GM18505 (cell line): Measurements from ENCODE around the gene UEVLD.
A peak's percentile ranks its signal among the peaks of the same experiment; 100 is the strongest.

ENCODE experiments used
- ATAC-seq: cut with Tn5 transposase; IDR thresholded peaks from one replicate; pipeline ENCODE4 v1.9.1; 2021; ENCODE audit not compliant: unreplicated experiment
- POLR2A ChIP-seq: IDR thresholded peaks from 4 replicates; pipeline ENCODE4 v1.6.1; 2011; ENCODE audit warnings: borderline replicate concordance; ENCODE audit not compliant: insufficient read depth, insufficient read length; ENCODE audit errors: extremely low read depth

The UEVLD gene

GRCh38 chr11:18588297-18589252 lies at the start of gene UEVLD:
Gene UEVLD, minus strand, starts transcription at chr11:18588734. Its CDS starts 80 bp downstream, at chr11:18588654.
- ATAC-seq: peak; percentile 63
- peak; percentile 87 for TF ChIP-seq POLR2A

DNA sequence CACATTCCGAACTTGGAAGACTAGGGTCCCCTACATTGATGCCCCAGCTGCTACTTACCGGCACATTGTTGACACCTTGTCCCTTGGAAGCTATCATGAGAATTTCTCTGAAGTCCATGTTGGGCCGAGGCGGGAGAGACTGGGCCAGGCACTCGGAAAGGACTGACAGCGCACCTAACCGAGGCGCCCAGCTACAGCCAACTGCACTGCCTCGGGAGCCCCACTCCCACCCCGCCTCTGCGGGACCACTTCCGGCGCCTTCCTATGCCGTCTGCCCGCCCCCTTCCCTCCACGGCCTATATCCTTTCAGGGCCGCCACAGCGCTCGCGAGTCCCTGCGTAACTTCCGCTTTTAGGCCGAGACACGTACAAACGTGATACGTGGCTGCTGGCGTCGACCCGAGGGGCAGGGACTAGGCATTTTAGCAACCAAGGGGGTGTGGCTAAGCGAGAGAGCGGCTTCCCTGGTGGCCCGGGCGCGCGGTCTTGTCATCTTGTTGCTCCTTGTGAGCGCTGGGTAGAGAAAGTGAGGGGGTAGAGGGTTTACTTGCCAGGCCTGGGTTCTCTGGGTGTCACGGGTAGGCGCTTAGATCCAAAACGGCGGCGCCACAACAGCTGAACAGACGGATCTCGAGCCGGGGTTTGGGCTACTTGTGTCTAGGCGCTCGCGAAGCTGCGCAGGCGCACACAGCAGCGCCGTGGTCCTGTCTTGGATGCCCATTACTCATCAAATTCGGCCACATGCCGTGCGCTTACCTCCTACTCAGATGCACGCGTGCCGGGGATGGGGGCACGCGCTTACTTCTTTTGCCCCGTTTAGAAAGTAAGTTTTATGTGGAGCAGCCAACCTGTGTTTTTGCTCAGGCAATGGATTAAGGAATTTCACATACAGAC lies 45.9 kb upstream of the UEVLD start, which contains the start of gene SPTY2D1:
Gene SPTY2D1 (minus strand): TSS at position 203 of the 893 bp plus-strand sequence. CDS start 85 bp downstream, at position 118.
- ATAC-seq: peak; percentile 94
- TF ChIP-seq POLR2A: peak; percentile 97

DNA sequence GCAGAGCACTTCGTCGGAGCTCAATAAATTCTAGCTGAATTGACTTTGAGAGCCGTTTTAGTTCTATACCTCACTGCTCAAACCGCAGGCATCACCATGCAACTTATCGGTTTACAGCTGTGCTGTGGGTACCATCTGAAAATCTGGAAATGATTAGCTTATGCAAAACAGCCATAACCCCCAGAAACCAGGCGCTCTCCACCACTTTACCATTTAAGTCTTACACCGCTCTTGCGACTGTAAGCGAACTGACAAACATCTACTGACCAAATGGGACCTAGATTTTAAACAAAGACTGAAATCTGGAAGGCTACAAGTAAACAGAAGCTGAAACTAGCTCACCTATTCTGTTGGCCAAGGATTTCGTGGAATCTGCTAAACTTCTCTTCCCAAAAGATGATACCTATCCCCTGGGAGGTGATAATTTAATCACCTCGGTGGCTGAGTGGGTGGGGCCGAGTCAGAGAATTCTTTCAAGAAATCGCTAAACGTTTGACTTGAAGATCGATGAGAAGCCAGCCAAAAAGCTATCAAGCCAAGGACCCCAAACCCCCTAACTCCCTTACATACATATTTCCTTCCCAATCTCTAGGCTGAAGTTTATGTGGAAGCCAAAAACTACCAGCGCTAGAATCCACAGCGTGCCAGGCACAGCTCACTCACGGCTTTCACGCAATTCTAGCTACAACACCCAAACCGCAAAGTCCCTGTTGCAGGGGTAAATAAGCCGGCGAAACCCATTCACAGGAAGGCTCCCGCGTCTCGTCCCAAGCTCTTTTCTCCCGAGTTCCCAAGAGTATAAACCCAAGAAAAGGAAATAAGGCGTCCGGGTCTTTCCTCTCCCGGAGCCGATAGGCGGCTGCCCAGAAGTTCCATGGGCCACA lies 45.0 kb upstream of the UEVLD start:
- TF ChIP-seq POLR2A: peak; percentile 26
- peak; percentile 41 for ATAC-seq

GRCh38 chr11:18632841-18633240 lies 44.3 kb upstream of the UEVLD start:
- TF ChIP-seq POLR2A: no peak
- no peak for ATAC-seq

DNA sequence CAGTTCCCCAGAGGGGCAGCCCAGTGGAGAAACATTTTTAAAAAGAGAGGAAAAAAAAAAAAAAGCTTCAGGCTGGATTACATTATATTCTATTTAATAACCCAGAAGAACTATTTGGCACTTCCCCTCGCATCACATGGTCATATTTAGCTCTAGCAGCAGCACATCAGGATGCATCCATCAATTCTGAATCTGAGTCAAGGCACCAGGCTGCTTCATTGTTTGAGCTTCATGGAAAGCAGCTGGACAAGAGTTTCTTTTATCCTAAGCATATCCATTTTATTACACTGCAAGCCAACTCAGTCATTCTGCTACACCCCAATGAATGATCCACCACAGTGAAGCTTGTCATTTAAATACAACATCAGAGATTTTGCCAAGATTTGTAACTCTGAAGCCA lies 35.6 kb upstream of the UEVLD start:
- no peak for ATAC-seq
- TF ChIP-seq POLR2A: no peak

GRCh38 chr11:18623707-18624106 lies 35.2 kb upstream of the UEVLD start:
- ATAC-seq: no peak
- no peak for TF ChIP-seq POLR2A

DNA sequence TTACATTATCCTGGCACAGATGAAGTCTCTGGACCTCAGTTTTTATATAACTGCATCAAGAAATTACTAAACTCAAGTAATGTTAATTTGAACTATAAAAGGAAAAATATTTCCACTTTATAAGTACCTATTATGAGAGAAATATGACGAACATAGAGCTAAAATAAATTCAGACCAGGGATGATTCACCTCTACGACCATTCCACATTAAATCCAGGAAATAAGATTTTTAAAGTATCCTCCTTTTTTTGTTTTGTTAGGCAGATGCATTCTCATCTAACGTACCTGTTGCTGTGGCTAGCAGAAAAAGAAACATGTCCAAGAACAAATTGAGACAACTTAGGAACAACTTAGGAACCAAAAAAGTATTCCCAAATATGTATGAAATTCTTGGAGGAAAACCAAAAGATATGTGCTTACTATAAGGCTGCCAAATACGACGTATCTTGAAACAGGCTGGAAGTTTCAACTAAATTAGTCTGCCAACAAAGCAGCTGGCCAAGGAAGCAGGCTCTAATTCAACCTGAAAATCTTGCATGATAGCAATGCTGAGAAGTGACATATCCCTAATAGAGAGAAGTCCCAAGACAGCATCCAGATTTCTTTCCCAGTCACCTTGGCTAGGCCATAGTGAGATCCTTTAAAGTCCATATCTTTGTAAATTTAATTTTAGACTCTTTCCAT lies 29.9 kb upstream of the UEVLD start:
- TF ChIP-seq POLR2A: no peak

GRCh38 chr11:18617688-18618341 lies 29.3 kb upstream of the UEVLD start:
- TF ChIP-seq POLR2A: no peak
- ATAC-seq: no peak

More for the DNA sequence above, 29.9 kb upstream of the UEVLD start:
- no peak for ATAC-seq

- no peak for TF ChIP-seq POLR2A
- ATAC-seq: peak; percentile 92
Observed at GRCh38 chr11:18615628-18616392, 27.3 kb upstream of the UEVLD start.

GRCh38 chr11:18614667-18615066 lies 26.1 kb upstream of the UEVLD start:
- TF ChIP-seq POLR2A: no peak
- ATAC-seq: no peak

DNA sequence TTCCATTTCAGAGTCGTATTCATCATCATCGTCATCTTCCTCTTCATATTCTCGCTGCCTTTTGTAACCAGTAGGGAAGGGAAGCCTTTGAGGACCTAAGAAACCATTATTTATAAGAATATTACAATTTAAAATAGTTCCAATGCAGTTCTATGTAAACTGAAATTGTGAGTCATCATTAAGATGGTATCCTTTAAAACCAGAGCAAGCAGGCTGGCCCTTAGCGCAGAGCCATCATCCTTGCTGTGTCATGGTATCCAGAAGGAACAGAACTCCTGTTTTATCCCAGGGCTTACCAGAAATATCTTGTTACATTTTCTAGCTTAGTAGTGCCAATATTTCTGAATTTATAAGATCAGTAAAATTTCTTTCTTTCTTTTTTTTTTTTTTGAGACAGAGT lies 23.9 kb upstream of the UEVLD start:
- ATAC-seq: no peak
- TF ChIP-seq POLR2A: no peak

DNA sequence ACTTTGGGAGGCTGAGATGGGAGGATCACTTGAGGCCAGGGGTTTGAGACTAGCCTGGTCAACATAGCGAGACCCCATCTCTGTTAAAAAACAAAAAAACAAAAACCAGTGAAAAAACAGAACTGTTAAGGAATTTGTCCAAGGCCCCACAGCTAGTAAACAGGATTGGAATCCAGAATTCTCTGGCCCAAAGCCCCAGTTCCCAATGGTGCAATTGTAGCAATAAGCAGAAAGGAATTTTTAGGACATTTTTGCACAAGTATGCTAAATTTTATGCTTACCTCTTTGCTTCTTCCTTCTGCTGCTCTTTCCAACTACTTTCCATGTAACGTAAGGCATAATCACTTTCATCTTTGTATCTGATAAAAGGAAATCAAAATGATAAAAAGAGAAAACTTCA lies 22.7 kb upstream of the UEVLD start:
- ATAC-seq: no peak
- no peak for TF ChIP-seq POLR2A
